NB4 (cell line): ENCODE measurements around the gene PRIMA1.

Experiments
- DNase-seq: peaks from one replicate; pipeline ENCODE4 v3.0.0; 2010; ENCODE audit warnings: low read depth
- H3K4me3 ChIP-seq: one replicate; pipeline ENCODE4 v1.5.1; 2011; ENCODE audit warnings: mild to moderate bottlenecking, low read depth, low read length, moderate library complexity
- MYC ChIP-seq: IDR thresholded peaks from 2 replicates; pipeline ENCODE4 v1.6.1; 2011; ENCODE audit warnings: low read depth, low read length
- POLR2A ChIP-seq: IDR thresholded peaks from 2 replicates; pipeline ENCODE4 v1.6.1; 2011; ENCODE audit warnings: mild to moderate bottlenecking; ENCODE audit not compliant: insufficient read length; ENCODE audit errors: extremely low read depth
- TF ChIP-seq, protein P1 (sequence below): IDR thresholded peaks from 2 replicates; pipeline ENCODE4 v1.6.1; 2011; ENCODE audit warnings: low read depth, low read length
- TF ChIP-seq, protein P2 (sequence below): IDR thresholded peaks from one replicate; pipeline ENCODE4 v1.5.1; 2012; ENCODE audit warnings: low read depth, low read length

Gene PRIMA1

DNA sequence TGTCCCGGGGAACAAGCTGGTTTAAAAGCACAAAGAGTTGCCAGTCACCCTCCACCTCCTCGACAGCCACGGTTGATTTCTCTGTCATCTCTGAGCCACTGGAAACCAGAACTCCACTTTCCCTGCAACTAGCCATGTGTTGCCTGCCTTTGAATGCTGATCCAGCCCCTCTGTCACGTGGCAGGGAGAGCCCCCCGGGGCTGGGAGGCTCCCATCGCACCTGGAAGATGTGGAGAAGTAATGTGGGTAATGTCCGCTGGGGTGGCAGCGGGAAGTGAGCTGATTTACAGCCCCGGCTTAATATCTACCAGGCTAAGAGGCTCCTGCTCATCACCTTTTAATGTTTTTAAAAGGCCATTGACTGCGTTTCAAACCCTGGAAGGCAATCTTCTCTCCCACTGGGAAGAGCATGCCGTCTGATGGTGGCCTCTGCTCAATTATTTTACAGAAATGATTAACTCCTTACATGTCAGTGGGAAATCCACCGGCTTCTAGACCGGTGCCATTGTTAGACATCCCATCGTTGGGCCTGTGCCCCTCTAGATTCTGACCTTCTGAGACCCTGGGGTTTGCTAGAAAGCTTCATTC is 7.4 kb downstream of the PRIMA1 start:
- TF ChIP-seq POLR2A (no peak), MYC (no peak)
- TF ChIP-seq, protein P1, sequence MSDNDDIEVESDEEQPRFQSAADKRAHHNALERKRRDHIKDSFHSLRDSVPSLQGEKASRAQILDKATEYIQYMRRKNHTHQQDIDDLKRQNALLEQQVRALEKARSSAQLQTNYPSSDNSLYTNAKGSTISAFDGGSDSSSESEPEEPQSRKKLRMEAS, result no peak
- TF ChIP-seq, protein P2, sequence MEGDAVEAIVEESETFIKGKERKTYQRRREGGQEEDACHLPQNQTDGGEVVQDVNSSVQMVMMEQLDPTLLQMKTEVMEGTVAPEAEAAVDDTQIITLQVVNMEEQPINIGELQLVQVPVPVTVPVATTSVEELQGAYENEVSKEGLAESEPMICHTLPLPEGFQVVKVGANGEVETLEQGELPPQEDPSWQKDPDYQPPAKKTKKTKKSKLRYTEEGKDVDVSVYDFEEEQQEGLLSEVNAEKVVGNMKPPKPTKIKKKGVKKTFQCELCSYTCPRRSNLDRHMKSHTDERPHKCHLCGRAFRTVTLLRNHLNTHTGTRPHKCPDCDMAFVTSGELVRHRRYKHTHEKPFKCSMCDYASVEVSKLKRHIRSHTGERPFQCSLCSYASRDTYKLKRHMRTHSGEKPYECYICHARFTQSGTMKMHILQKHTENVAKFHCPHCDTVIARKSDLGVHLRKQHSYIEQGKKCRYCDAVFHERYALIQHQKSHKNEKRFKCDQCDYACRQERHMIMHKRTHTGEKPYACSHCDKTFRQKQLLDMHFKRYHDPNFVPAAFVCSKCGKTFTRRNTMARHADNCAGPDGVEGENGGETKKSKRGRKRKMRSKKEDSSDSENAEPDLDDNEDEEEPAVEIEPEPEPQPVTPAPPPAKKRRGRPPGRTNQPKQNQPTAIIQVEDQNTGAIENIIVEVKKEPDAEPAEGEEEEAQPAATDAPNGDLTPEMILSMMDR, result no peak

DNA sequence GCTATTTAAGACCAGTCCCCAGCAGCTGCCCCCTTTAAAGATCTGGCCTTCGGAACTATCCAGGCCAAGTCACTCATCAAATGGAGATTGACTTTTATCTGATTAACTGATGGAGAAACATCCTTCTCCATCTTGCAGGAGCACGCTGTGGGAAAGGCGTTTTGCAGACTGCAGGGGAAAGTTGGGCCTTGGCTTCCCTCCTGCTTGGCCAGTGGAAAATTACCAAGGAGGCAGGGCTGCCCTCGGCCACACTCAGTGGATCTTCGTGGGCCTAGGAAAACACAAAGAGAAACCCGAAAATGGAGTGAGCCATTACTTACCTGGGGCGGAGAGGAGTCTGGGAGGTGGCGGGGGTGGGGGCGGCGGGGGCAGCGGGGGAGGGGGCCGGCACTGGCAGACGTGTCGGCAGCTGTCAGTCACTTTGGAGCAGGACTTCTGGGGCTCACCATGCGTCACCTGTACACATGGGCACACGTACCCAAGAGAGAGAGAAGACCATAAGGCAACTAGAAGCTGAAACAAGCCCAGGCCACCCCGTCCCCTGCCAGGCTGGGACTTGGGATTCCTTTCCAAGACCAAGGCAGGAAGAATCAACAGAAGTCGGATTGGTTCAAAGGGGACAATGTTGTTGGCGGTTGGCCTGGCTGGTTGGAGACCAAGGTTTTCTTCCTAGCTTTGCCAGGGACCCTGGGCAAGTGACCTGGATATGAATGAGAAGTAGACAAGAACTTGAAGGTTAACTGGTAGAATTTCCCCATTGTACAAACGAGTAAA is 9.2 kb downstream of the PRIMA1 start:
- TF ChIP-seq, protein P2, result no peak
- no peak for DNase-seq
- H3K4me3 ChIP-seq, result no peak overlapping the region

More for the DNA sequence above, 7.4 kb downstream of the PRIMA1 start:
- no peak for DNase-seq
- H3K4me3 ChIP-seq, result no peak overlapping the region

DNA sequence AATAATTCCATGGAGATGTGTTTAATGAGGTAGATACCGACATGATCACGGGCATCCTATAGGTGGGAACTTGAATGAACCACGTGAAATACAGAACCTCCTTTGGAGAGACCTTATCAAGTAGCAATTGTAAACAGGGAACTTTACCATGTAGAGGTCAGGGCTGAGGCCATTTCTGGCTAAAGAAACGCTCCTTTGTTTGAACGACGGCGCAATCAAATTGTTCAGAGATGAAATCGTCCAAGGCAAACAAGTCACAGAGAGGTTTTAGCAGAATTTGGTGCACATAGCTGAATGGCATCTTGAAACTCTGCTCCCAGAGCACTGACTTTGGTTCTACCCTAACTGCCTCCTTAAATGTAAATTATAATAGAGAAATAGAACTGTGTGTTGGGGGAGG is 9.8 kb downstream of the PRIMA1 start:
- TF ChIP-seq MYC (no peak), POLR2A (no peak)
- TF ChIP-seq, protein P2, result no peak
- TF ChIP-seq, protein P1, result no peak
- no peak overlapping the region for H3K4me3 ChIP-seq
- DNase-seq, result no peak

DNA sequence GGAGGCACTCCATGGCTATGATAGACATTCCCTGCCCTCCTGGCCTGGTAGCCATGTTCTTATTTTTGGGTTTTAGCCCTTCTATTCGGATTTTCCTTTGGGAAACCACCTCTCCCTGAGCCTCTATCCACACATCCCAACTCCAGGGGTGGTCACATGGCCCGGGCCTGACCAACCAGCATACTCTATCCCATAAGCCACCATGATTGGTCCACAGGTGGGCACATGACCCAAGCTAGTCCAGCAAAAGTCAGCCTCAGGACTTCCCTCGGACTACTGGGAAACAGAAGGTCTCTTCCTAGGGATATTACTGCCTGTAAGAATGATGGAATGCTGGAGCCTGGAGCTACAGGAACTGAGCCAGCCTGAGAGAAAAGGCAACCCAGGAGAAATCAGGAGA is 12.5 kb downstream of the PRIMA1 start:
- H3K4me3 ChIP-seq, result no peak overlapping the region
- TF ChIP-seq MYC (no peak), POLR2A (no peak)
- TF ChIP-seq, protein P1, result no peak
- TF ChIP-seq, protein P2, result no peak
- DNase-seq, result no peak

DNA sequence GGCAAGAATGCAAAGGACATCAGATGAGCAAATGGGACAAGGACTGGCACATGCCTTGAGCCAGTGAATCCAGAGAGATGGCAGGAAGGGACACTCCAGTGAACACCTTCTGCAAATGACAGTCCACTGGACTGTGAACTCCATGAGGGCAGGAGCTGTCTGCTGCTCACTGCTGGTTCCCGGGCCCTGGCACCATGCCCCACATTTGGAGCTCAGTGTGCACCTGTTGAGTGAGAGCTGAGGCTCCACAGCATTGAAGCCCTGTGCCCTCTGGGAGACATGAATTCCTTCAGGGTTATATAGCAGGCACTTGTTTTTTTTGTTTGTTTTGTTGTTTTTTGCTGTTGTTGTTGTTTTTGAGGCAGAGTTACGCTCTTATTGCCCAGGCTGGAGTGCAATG is 13.1 kb downstream of the PRIMA1 start:
- TF ChIP-seq, protein P2, result no peak
- TF ChIP-seq, protein P1, result no peak
- TF ChIP-seq POLR2A (no peak), MYC (no peak)
- no peak overlapping the region for H3K4me3 ChIP-seq
- no peak for DNase-seq

DNA sequence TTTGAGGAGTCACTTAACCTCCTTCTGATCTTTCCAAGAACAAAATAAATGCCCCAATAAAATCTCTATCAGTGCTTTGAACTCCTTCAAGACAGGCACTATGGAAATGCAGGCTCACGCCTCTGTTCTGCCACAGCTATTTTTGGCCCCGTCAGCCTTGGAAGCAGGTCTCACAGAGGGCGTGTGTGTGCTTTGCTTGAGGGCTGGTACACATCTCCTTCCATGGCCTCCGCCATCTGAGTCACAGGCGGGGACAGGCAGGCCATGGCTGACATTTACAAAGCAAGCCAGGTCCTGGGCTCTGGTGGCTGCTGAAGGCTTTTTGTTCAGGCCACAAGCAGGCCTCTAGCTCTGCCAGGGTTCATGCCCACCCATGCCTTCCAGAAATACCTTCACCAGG is 16.0 kb downstream of the PRIMA1 start:
- TF ChIP-seq MYC (no peak), POLR2A (no peak)
- TF ChIP-seq, protein P2, result no peak
- TF ChIP-seq, protein P1, result no peak
- H3K4me3 ChIP-seq, result no peak overlapping the region
- DNase-seq, result no peak
